Measurements from ENCODE around the gene ARHGAP26.

The ARHGAP26 gene

GRCh38 chr5:142859037-142859436, 88.9 kb downstream of the ARHGAP26 start:
- no peak overlapping the region for H3K27ac Mint-ChIP-seq
- peaks cover 5% of the 10 kb centered on the region for H3K4me1 Mint-ChIP-seq (ENCODE audit: low read depth)
- H3K36me3 Mint-ChIP-seq (ENCODE audit: low read depth): no peaks in the 10 kb centered on the region
- no peaks in the 10 kb centered on the region for H3K27me3 Mint-ChIP-seq (ENCODE audit: low read depth)
- no peak overlapping the region for H3K4me3 Mint-ChIP-seq
- H3K9me3 Mint-ChIP-seq: no peaks in the 10 kb centered on the region
- DNase-seq (ENCODE audit: low spot score): no peak

- no peak for DNase-seq (ENCODE audit: low spot score)
- no peak overlapping the region for H3K27ac Mint-ChIP-seq
- H3K4me1 Mint-ChIP-seq (ENCODE audit: low read depth): peaks cover 7% of the 10 kb centered on the region
Measured at GRCh38 chr5:142860270-142860669, 90.1 kb downstream of the ARHGAP26 start.

GRCh38 chr5:142861011-142861410, 90.8 kb downstream of the ARHGAP26 start:
- Mint-ChIP-seq H3K9me3 (no peaks in the 10 kb centered on the region), H3K4me3 (no peak overlapping the region), H3K27ac (no peak overlapping the region), H3K36me3 (ENCODE audit: low read depth) (no peaks in the 10 kb centered on the region), H3K4me1 (ENCODE audit: low read depth) (peaks cover 7% of the 10 kb centered on the region), H3K27me3 (ENCODE audit: low read depth) (no peaks in the 10 kb centered on the region)
- DNase-seq (ENCODE audit: low spot score): no peak

More at GRCh38 chr5:142860270-142860669, 90.1 kb downstream of the ARHGAP26 start:
- Mint-ChIP-seq H3K9me3 (no peaks in the 10 kb centered on the region), H3K36me3 (ENCODE audit: low read depth) (no peaks in the 10 kb centered on the region), H3K27me3 (ENCODE audit: low read depth) (no peaks in the 10 kb centered on the region), H3K4me3 (no peak overlapping the region)

GRCh38 chr5:142862594-142862993, 92.4 kb downstream of the ARHGAP26 start:
- H3K9me3 Mint-ChIP-seq: no peaks in the 10 kb centered on the region
- no peaks in the 10 kb centered on the region for H3K27me3 Mint-ChIP-seq (ENCODE audit: low read depth)
- DNase-seq (ENCODE audit: low spot score): no peak
- no peaks in the 10 kb centered on the region for H3K36me3 Mint-ChIP-seq (ENCODE audit: low read depth)
- no peak overlapping the region for H3K27ac Mint-ChIP-seq
- H3K4me3 Mint-ChIP-seq: no peak overlapping the region
- peaks cover 16% of the 10 kb centered on the region for H3K4me1 Mint-ChIP-seq (ENCODE audit: low read depth)

GRCh38 chr5:142863856-142864255, 93.7 kb downstream of the ARHGAP26 start:
- Mint-ChIP-seq H3K4me1 (ENCODE audit: low read depth) (peaks cover 13% of the 10 kb centered on the region), H3K9me3 (no peaks in the 10 kb centered on the region), H3K36me3 (ENCODE audit: low read depth) (no peaks in the 10 kb centered on the region), H3K4me3 (no peak overlapping the region), H3K27me3 (ENCODE audit: low read depth) (no peaks in the 10 kb centered on the region), H3K27ac (no peak overlapping the region)
- no peak for DNase-seq (ENCODE audit: low spot score)

GRCh38 chr5:142864290-142865260, 94.4 kb downstream of the ARHGAP26 start:
- peaks cover 13% of the 10 kb centered on the region for H3K4me1 Mint-ChIP-seq (ENCODE audit: low read depth)

GRCh38 chr5:142865631-142866030, 95.5 kb downstream of the ARHGAP26 start:
- no peaks in the 10 kb centered on the region for H3K9me3 Mint-ChIP-seq
- no peak overlapping the region for H3K27ac Mint-ChIP-seq
- no peak overlapping the region for H3K4me3 Mint-ChIP-seq
- H3K36me3 Mint-ChIP-seq (ENCODE audit: low read depth): no peaks in the 10 kb centered on the region
- peaks cover 13% of the 10 kb centered on the region for H3K4me1 Mint-ChIP-seq (ENCODE audit: low read depth)
- H3K27me3 Mint-ChIP-seq (ENCODE audit: low read depth): no peaks in the 10 kb centered on the region
- no peak for DNase-seq (ENCODE audit: low spot score)

More at GRCh38 chr5:142864290-142865260, 94.4 kb downstream of the ARHGAP26 start:
- Mint-ChIP-seq H3K36me3 (ENCODE audit: low read depth) (no peaks in the 10 kb centered on the region), H3K27ac (no peak overlapping the region), H3K27me3 (ENCODE audit: low read depth) (no peaks in the 10 kb centered on the region), H3K4me3 (no peak overlapping the region), H3K9me3 (no peaks in the 10 kb centered on the region)
- DNase-seq (ENCODE audit: low spot score): no peak

- DNase-seq (ENCODE audit: low spot score): peak; percentile 44
- Mint-ChIP-seq H3K4me1 (ENCODE audit: low read depth) (peaks cover 13% of the 10 kb centered on the region), H3K9me3 (no peaks in the 10 kb centered on the region), H3K27ac (no peak overlapping the region), H3K4me3 (no peak overlapping the region), H3K27me3 (ENCODE audit: low read depth) (no peaks in the 10 kb centered on the region), H3K36me3 (ENCODE audit: low read depth) (no peaks in the 10 kb centered on the region)
Measured at GRCh38 chr5:142866563-142867275, 96.5 kb downstream of the ARHGAP26 start.

- no peaks in the 10 kb centered on the region for H3K27me3 Mint-ChIP-seq (ENCODE audit: low read depth)
- peaks cover 10% of the 10 kb centered on the region for H3K4me1 Mint-ChIP-seq (ENCODE audit: low read depth)
- H3K4me3 Mint-ChIP-seq: no peak overlapping the region
- no peak overlapping the region for H3K27ac Mint-ChIP-seq
- no peaks in the 10 kb centered on the region for H3K9me3 Mint-ChIP-seq
- H3K36me3 Mint-ChIP-seq (ENCODE audit: low read depth): no peaks in the 10 kb centered on the region
- no peak for DNase-seq (ENCODE audit: low spot score)
Measured at GRCh38 chr5:142869886-142870285, 99.7 kb downstream of the ARHGAP26 start.

GRCh38 chr5:142870532-142871362, 100.6 kb downstream of the ARHGAP26 start:
- H3K27ac Mint-ChIP-seq: no peak overlapping the region
- peaks cover 8% of the 10 kb centered on the region for H3K4me1 Mint-ChIP-seq (ENCODE audit: low read depth)
- no peaks in the 10 kb centered on the region for H3K27me3 Mint-ChIP-seq (ENCODE audit: low read depth)
- H3K4me3 Mint-ChIP-seq: no peak overlapping the region
- H3K36me3 Mint-ChIP-seq (ENCODE audit: low read depth): no peaks in the 10 kb centered on the region
- H3K9me3 Mint-ChIP-seq: no peaks in the 10 kb centered on the region
- no peak for DNase-seq (ENCODE audit: low spot score)

GRCh38 chr5:142871363-142872193, 101.4 kb downstream of the ARHGAP26 start:
- H3K36me3 Mint-ChIP-seq (ENCODE audit: low read depth): no peaks in the 10 kb centered on the region
- no peak overlapping the region for H3K27ac Mint-ChIP-seq
- no peaks in the 10 kb centered on the region for H3K9me3 Mint-ChIP-seq
- no peak for DNase-seq (ENCODE audit: low spot score)
- no peaks in the 10 kb centered on the region for H3K27me3 Mint-ChIP-seq (ENCODE audit: low read depth)
- no peak overlapping the region for H3K4me3 Mint-ChIP-seq
- H3K4me1 Mint-ChIP-seq (ENCODE audit: low read depth): peaks cover 7% of the 10 kb centered on the region

GRCh38 chr5:142872217-142872616, 102.0 kb downstream of the ARHGAP26 start:
- Mint-ChIP-seq H3K9me3 (no peaks in the 10 kb centered on the region), H3K27me3 (ENCODE audit: low read depth) (no peaks in the 10 kb centered on the region), H3K27ac (no peak overlapping the region), H3K4me1 (ENCODE audit: low read depth) (peaks cover 1% of the 10 kb centered on the region), H3K36me3 (ENCODE audit: low read depth) (no peaks in the 10 kb centered on the region), H3K4me3 (no peak overlapping the region)
- DNase-seq (ENCODE audit: low spot score): no peak

GRCh38 chr5:142872795-142873194, 102.6 kb downstream of the ARHGAP26 start:
- Mint-ChIP-seq H3K27ac (no peak overlapping the region), H3K4me3 (no peak overlapping the region), H3K36me3 (ENCODE audit: low read depth) (no peaks in the 10 kb centered on the region), H3K27me3 (ENCODE audit: low read depth) (no peaks in the 10 kb centered on the region), H3K9me3 (no peaks in the 10 kb centered on the region), H3K4me1 (ENCODE audit: low read depth) (no peaks in the 10 kb centered on the region)
- no peak for DNase-seq (ENCODE audit: low spot score)

All from T-helper 2 cell treated with Interferon-gamma antibody and Interleukin-4, amounts not matched to agents 5 μg/mL and 100 μg/mL, for 36 hours (primary cell).